Activated CD8-positive, alpha-beta memory T cell treated with anti-CD3 and anti-CD28 coated beads, Interleukin-2, amount 50 U/mL, for 24 hours (primary cell): ENCODE data around the gene CNRIP1.
A peak's percentile ranks its signal among the peaks of the same experiment; 100 is the strongest.

Experiments
- DNase-seq: peaks from one replicate; pipeline ENCODE4 v3.0.0-alpha.2; 2020; ENCODE audit errors: extremely low read depth

Gene CNRIP1

GRCh38 chr2:68292108-68292710, 27.5 kb downstream of the CNRIP1 start:
- DNase-seq: no peak

- DNase-seq: no peak
These were observed 28.4 kb downstream of the CNRIP1 start for GRCh38 chr2:68291314-68291713.

GRCh38 chr2:68290901-68291300, 28.8 kb downstream of the CNRIP1 start:
- DNase-seq: no peak

- no peak for DNase-seq
These were observed 31.9 kb downstream of the CNRIP1 start for GRCh38 chr2:68287580-68288441.

GRCh38 chr2:68284896-68285295, 34.9 kb downstream of the CNRIP1 start:
- DNase-seq: no peak

GRCh38 chr2:68283419-68283812, 36.3 kb downstream of the CNRIP1 start:
- DNase-seq: no peak

- no peak for DNase-seq
These were observed 36.8 kb downstream of the CNRIP1 start for GRCh38 chr2:68282811-68283418.

- DNase-seq: no peak
These were observed 39.0 kb downstream of the CNRIP1 start for GRCh38 chr2:68280796-68281195.

- DNase-seq: no peak
These were observed 39.4 kb downstream of the CNRIP1 start for GRCh38 chr2:68280348-68280747.

- DNase-seq: no peak
These were observed 40.1 kb downstream of the CNRIP1 start for GRCh38 chr2:68279691-68280090.

- DNase-seq: no peak
These were observed 41.6 kb downstream of the CNRIP1 start for GRCh38 chr2:68278169-68278568.

- no peak for DNase-seq
These were observed 45.7 kb downstream of the CNRIP1 start for GRCh38 chr2:68274022-68274421.

- DNase-seq: no peak
These were observed 47.3 kb downstream of the CNRIP1 start for GRCh38 chr2:68272246-68272994.

GRCh38 chr2:68266655-68267054, 53.1 kb downstream of the CNRIP1 start:
- no peak for DNase-seq

GRCh38 chr2:68263632-68264031, 56.1 kb downstream of the CNRIP1 start:
- no peak for DNase-seq

GRCh38 chr2:68258851-68259250, 60.9 kb downstream of the CNRIP1 start:
- DNase-seq: no peak

GRCh38 chr2:68256093-68256450, 63.7 kb downstream of the CNRIP1 start:
- no peak for DNase-seq

- DNase-seq: no peak
These were observed 66.3 kb downstream of the CNRIP1 start for GRCh38 chr2:68253219-68254068.

- peak; percentile 86 for DNase-seq
These were observed 67.1 kb downstream of the CNRIP1 start, which contains the start of gene PPP3R1 for GRCh38 chr2:68252400-68253218. Gene PPP3R1, minus strand, starts transcription at chr2:68252532. Its CDS starts 405 bp downstream, at chr2:68252127.

GRCh38 chr2:68251855-68252399, 67.8 kb downstream of the CNRIP1 start:
- DNase-seq: no peak
